Measurements from ENCODE around the gene YPEL4.

DNA sequence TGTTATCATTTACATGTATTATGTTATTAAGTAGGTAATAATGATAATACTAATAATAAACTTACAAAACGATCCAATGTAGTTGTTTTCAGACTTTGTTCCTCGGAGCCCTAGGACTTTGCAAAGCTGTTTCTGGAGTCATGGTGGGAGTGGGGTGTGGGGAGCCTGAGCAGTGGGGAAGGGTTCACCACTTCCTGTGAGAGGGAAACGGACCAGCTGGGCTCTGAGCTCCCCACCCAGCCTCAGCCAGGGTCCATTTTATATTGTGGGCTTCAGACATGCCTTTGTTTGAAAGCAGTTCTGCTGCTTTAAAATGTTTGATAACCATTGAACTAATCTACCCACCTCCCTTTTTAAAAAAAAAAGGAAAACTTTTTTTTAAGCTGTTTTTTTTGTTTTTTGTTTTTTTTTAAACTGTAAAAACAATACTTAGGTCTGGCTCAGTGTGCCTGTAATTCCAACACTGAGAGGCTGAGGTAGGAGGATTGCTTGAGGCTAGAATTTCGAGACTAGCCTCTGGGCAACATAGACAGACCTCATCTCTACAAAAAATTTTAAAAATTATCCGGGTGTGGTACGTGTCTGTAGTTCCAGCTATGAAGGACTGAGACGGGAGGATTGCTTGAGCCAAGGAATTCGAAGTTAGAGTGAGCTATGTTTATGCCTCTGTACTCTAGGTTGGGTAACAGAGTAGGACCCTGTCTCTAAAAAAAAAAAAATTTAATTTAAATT is 45.2 kb downstream of the YPEL4 start:
- TF ChIP-seq, protein P1, sequence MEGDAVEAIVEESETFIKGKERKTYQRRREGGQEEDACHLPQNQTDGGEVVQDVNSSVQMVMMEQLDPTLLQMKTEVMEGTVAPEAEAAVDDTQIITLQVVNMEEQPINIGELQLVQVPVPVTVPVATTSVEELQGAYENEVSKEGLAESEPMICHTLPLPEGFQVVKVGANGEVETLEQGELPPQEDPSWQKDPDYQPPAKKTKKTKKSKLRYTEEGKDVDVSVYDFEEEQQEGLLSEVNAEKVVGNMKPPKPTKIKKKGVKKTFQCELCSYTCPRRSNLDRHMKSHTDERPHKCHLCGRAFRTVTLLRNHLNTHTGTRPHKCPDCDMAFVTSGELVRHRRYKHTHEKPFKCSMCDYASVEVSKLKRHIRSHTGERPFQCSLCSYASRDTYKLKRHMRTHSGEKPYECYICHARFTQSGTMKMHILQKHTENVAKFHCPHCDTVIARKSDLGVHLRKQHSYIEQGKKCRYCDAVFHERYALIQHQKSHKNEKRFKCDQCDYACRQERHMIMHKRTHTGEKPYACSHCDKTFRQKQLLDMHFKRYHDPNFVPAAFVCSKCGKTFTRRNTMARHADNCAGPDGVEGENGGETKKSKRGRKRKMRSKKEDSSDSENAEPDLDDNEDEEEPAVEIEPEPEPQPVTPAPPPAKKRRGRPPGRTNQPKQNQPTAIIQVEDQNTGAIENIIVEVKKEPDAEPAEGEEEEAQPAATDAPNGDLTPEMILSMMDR (conservative IDR thresholded peaks at IDR 0.05; ENCODE audit: low read length) = no peak
- no peak for TF ChIP-seq EZH2phosphoT487 (IDR thresholded peaks at IDR 0.05; ENCODE audit: borderline replicate concordance)
